Body of pancreas (tissue), 4 donors: Measurements from ENCODE around the gene CTNND2.

Experiments
- CTCF ChIP-seq, 7 experiments: fragments of 450-650 bp in 4 of 7; fragments of 200-600 bp in 3 of 7; sonication (generic) in 3 of 7; IDR thresholded peaks; one replicate each; pipeline ENCODE4 v1.5.1; 2016 to 2019; ENCODE audit warnings: antibody characterized with exemption in 7 of 7
- POLR2A ChIP-seq, 3 donors: fragments of 450-650 bp; IDR thresholded peaks; one replicate each; pipeline ENCODE4 v1.6.1; 2016; ENCODE audit warnings: antibody characterized with exemption in 3 of 3, mild to moderate bottlenecking in 2 of 3

- TF ChIP-seq POLR2A (IDR thresholded peaks at IDR 0.05) (no peak), CTCF (IDR thresholded peaks at IDR 0.05) (no peak)
Measured at GRCh38 chr5:11258001-11258400, 646.2 kb downstream of the CTNND2 start.
